GM12874 (cell line): ENCODE results near the gene MAP9.

Experiments
- TF ChIP-seq, protein P1 (sequence below): IDR thresholded peaks from 2 replicates; pipeline ENCODE4 v1.5.1; 2011; ENCODE audit warnings: low read depth, mild to moderate bottlenecking, control low read depth, low read length, moderate library complexity; ENCODE audit not compliant: insufficient read depth

The MAP9 gene

DNA sequence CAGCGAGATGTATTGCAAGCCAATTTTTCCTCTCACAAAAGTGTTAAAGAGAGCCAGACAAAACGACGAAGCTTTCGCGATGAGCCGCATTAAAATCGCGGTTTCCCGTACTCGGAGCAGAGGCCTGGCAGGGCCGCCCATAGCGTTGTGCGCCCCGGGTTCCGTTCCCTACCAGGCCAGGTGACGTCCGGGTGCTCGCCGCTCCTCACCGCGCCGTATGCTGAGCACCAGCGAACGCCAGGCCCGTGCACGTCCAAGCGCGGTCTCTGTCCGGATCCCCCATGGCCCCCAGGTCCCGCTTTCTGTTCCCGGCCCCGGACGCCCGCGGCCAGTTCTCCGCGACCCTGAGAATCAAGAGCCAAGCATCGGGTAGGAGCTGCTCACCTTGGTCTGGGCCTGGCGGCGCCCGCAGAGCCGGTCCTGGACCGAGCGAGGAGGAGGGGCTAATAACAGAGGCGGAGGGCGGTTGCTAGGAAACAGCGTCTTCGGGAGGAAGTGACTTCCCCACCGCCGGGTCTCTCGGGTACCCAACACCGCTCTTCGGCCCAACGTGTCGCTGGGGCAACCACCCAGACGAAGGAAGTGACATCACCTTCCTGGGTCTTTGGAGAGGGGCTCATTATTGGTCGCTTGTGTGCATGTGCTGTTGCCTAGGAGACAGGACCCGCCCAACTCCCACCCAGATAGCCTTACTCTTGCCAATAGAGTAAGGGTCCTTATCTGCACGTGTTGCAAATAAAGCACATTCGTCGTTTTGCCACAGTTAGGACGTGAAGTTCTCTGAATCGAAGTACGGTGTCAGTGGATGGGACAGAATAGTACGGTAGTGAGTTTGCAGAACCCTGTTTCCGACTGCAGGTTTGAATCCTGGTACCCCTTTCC, at the start of gene MAP9:
MAP9 (minus strand) TSS at position 579 of the 882 bp plus-strand sequence. CDS start 1,115 bp downstream, outside the sequence.
- TF ChIP-seq, protein P1, sequence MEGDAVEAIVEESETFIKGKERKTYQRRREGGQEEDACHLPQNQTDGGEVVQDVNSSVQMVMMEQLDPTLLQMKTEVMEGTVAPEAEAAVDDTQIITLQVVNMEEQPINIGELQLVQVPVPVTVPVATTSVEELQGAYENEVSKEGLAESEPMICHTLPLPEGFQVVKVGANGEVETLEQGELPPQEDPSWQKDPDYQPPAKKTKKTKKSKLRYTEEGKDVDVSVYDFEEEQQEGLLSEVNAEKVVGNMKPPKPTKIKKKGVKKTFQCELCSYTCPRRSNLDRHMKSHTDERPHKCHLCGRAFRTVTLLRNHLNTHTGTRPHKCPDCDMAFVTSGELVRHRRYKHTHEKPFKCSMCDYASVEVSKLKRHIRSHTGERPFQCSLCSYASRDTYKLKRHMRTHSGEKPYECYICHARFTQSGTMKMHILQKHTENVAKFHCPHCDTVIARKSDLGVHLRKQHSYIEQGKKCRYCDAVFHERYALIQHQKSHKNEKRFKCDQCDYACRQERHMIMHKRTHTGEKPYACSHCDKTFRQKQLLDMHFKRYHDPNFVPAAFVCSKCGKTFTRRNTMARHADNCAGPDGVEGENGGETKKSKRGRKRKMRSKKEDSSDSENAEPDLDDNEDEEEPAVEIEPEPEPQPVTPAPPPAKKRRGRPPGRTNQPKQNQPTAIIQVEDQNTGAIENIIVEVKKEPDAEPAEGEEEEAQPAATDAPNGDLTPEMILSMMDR = no peak

DNA sequence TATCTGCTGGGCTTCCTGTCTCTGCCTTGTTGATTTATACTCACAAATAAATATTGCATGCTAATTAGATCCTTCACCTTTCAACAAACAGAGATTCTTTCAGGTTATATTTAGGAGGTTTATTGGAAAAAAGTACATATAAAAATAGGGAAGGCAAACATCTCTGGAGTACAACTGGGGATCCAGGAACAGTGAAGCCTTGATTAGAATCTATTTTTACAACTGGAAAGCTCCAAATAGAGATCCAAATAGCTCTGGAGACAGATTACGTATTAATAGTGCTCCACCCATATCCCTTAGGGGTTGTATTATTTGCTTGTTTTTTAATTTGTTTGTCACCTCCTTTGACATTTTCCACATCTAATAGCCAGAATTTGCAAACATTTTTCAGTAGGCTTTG, 46.9 kb upstream of the MAP9 start:
- TF ChIP-seq, protein P1 = no peak

DNA sequence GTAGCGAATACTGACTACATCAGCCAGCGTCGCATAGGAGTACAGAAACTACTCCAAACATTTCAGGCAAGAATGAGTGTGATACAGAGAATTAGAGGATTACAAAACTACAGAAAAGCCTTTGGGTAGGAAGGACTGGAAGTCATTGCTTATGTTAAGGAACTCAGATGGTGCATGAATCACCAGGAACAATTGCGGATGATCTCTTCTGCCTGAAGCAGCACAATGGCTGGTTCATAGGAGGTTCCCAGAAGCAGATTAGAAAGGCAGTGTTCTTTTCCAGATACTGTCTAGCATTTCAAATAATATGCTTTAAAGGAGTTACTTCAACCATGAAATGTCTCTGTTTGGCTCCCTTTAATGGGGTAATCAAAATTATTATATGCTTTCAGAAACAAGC, 42.5 kb upstream of the MAP9 start:
- TF ChIP-seq, protein P1 = no peak

DNA sequence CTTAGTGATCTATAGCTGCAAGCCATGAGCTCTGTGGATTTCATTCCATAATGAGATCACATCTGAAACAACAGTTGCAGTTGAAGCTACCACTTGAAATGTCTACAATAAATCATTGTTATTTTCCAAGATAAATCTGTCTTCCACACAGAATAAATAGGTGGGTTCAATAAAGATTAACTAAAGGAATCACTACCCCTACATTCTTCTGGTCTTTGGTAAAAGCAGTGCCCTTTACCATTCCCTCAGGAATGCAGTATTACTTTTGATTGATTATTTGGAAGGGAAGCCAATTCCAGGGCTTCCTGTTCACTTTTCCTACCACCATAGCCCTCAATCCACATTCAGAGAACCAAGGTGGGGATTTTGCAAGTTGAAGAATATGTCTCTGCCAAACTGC, 38.9 kb upstream of the MAP9 start:
- TF ChIP-seq, protein P1 = no peak

DNA sequence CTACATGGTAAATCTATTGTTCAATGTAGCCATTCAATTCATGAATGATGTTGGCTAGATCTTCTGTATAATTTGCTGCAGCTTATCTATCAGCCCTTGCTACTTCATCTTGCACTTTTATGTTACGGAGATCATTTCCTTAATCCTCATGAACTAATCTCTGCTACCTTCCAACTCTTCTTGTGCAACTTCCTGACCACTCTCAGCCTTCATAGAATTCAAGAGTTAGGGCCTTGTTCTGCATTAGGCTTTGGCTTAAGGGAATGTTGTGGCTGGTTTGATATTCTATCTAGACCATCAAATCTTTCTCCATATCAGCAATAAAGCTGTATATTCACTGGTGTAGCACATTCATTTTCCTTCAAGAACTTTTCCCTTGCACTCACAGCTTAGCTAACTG, 36.7 kb upstream of the MAP9 start:
- TF ChIP-seq, protein P1 = no peak

DNA sequence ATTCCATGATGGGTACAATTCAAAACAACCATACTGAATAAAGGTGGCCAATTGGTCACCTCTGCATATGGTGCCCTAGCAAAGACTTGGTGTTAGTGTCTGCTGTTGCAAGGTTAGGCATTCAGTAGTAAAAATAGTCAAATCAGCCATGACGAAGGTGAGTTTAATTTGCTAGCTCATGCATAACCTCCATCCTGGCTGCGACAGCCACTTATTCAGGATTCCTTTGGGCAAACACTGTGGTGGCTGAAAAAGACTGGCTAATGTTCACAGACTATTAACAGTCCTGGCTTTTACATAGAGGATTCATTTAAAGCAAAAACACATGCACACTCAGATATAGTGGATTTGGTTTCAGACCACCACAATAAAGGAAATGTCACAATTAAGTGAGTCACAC, 34.8 kb upstream of the MAP9 start:
- TF ChIP-seq, protein P1 = no peak

DNA sequence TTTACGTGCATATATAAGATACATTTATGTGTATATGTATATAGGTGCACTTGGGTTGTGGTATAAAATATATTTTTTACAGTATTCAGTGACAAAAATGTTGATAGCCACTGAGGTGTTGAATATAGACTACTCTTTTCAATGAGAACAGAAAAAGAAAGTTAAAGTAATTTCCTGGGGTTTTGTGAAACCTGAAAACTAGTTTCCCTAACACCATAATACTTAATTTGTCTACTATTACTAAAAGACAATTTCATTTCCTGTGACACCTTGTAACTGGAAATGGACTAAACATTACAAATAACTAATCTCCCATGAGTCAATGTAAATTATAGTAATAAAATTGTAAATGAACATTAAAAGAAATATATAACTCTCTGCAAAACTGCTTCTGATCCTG, 32.0 kb upstream of the MAP9 start:
- TF ChIP-seq, protein P1 = no peak
